HG02870 (cell line): ENCODE results near the gene FCRL5.

Source experiments
- ATAC-seq: cut with Tn5 transposase; IDR thresholded peaks from one replicate; pipeline ENCODE4 v1.9.1; 2021; ENCODE audit warnings: mild to moderate bottlenecking, moderate library complexity; ENCODE audit not compliant: unreplicated experiment

Gene FCRL5

GRCh38 chr1:157532569-157532968, 19.7 kb downstream of the FCRL5 start:
- peak; percentile 38 for ATAC-seq

- ATAC-seq, result peak; percentile 82
Measured at GRCh38 chr1:157523774-157524493, 28.4 kb downstream of the FCRL5 start.

GRCh38 chr1:157521056-157521455, 31.3 kb downstream of the FCRL5 start:
- ATAC-seq, result no peak

- ATAC-seq, result no peak
Measured at GRCh38 chr1:157520386-157520935, 31.9 kb downstream of the FCRL5 start.

GRCh38 chr1:157519451-157519850, 32.9 kb downstream of the FCRL5 start:
- no peak for ATAC-seq

GRCh38 chr1:157517016-157517415, 35.3 kb downstream of the FCRL5 start:
- ATAC-seq, result no peak

- no peak for ATAC-seq
Measured at GRCh38 chr1:157515709-157516108, 36.6 kb downstream of the FCRL5 start.

- no peak for ATAC-seq
Measured at GRCh38 chr1:157515141-157515540, 37.2 kb downstream of the FCRL5 start.

GRCh38 chr1:157512036-157512969, 40.0 kb downstream of the FCRL5 start:
- ATAC-seq, result no peak

GRCh38 chr1:157509546-157510232, 42.6 kb downstream of the FCRL5 start:
- no peak for ATAC-seq

- ATAC-seq, result peak; percentile 93
Measured at GRCh38 chr1:157505481-157506272, 46.6 kb downstream of the FCRL5 start.

- no peak for ATAC-seq
Measured at GRCh38 chr1:157504646-157505045, 47.7 kb downstream of the FCRL5 start.

GRCh38 chr1:157499521-157499920, 52.8 kb downstream of the FCRL5 start:
- no peak for ATAC-seq

GRCh38 chr1:157498736-157499090, 53.6 kb downstream of the FCRL5 start:
- no peak for ATAC-seq

- ATAC-seq, result no peak
Measured at GRCh38 chr1:157497987-157498735, 54.2 kb downstream of the FCRL5 start.

- no peak for ATAC-seq
Measured at GRCh38 chr1:157497284-157497683, 55.0 kb downstream of the FCRL5 start.

- ATAC-seq, result no peak
Measured at GRCh38 chr1:157496121-157496526, 56.2 kb downstream of the FCRL5 start.

GRCh38 chr1:157495285-157495684, 57.0 kb downstream of the FCRL5 start:
- no peak for ATAC-seq

GRCh38 chr1:157494093-157494492, 58.2 kb downstream of the FCRL5 start:
- no peak for ATAC-seq
